C1 segment of cervical spinal cord (tissue), 14 donors: Measurements from ENCODE around the gene EHMT1.

Experiments
- DNase-seq, 14 donors: peaks; one replicate each; lab custom pipeline; 2025; lab: John Stamatoyannopoulos, UW

EHMT1 gene

DNA sequence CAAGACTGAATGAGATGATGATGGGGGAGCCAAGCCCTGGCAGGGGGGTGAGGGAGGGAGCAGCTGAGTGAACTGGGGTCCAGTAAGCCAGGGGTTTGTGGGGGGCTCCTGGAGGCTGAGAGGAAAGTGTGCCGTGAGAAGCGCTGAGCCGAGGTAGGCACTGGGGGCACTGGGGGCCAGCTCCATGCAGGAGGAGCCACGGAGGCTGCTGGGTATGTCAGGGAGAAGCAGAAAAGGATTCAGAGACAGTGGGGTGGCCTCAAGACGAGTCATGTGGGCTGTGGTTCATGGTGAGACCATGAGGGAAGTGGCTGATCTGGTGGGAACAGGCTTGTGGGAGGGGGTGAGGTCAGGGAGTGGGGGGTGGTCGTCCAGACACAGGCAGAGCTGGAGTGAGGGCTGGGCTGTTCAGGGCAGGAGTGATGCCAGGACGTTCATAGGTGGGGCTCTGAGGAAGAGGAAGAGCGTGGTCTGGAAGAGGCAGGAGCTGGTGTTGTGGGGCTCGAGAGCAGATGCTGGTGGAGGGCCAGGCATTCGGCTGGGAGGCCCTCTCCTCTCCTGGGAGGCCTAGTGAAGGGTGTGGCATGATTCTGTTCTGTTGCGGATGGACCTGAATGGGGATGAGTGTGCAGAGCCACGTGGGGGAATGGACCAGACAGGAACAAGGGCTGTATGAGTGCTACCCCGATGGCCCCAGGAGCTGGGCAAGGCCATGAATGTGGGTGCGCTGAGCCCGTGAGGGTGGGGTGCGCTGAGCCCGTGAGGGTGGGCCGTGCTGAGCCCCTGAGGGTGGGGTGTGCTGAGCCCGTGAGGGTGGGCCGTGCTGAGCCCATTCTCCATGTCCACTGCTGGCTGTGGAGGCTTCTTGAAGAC, 166.1 kb downstream of the EHMT1 start:
- no peak for DNase-seq

DNA sequence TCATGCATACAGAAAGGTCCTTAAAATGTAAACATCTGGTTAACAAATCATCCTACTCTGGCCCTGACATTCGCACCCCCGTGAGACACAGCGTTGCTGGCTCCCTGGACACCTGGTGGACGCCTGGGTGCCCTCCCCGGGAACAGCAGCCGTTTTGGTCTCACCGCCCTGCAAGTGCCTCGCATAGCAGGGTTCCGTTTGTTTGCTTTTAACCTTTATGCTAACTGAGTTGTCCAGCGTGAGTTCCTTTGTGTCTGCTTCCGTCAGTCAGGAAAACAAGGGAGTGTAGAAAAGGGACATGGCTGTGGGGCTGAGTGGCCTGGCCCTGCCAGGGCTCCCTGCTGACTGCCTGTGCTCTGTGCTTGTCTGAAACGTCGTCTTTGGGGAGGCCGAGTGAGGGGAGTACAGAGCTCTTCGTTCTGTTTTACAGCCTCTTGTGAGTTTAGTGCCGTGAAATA, 166.9 kb downstream of the EHMT1 start:
- peak in 3 of 14 donors; percentile 7 to 19 (median 8) for DNase-seq

DNA sequence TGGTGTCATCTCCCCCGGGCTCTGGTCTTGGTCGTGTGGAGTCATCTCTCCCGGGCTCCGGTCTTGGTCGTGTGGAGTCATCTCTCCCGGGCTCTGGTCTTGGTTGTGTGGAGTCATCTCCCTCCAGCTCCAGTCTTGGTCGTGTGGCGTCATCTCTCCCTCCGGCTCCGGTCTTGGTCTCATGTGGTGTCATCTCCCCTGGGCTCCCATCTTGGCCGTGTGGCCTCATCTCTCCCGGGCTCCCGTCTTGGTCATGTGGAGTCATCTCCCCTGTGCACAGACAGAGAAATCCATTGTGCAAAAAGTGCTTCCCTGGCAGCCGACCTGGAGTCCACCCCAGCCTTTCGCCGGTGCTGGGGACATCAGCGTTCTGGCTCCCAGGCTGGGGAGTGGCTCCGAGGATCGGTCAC, 167.7 kb downstream of the EHMT1 start:
- peak in 2 of 14 donors; percentile 11 to 41 for DNase-seq

DNA sequence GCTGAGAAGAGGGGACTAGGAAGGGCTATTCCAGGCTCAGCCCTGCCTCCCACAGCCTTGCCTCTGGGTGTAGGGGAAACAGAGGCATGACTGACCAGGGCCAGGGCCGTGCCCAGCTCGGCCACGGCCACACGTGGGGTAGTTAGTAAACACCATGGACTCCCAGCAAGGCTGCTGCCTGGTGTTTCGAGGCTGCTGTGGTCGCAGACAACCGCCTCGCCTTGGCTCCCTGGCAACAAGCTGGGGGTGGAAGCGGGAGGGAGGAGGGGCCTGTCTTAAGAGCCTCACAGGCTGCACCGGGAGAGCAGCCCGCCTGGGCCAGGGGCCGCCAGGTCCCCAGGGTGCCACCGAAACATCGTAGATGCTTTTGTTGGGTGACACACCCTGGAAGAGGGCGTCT, 168.6 kb downstream of the EHMT1 start:
- DNase-seq = no peak

DNA sequence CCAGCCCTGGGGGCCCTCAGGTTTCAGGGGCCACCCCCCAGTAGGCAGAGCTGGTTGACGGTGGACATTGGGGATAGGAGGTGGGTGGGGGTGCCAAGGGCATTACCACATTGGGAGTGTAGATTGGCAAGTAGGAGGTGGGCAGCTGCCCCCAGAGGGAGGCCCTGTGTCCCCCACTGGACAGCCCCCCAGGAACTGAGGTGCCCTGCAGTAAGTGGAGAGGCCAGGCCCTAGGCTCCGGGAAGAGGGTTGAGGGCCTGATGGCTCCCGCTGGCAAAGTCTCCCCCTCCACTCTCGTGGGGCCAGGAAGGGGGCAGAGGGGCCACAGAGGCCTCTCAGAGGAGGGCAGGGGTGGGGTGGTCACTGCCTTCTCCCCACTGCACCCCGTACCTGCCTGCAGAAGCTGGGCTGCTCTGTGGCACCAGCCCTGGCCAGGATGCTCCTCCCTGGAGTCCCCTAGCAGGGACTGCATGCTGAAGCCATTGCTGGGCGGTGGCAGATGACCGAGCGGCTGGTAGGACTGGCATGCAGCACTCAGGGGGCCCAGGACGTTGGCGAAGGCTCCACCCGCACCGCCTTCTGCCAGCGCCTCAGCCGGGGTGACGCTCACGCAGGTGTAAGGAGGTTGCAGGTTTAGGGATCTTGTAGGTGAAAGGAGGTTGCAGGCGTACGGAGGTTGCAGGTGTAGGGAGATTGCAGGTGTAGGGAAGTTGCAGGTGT, 169.1 kb downstream of the EHMT1 start:
- no peak for DNase-seq

DNA sequence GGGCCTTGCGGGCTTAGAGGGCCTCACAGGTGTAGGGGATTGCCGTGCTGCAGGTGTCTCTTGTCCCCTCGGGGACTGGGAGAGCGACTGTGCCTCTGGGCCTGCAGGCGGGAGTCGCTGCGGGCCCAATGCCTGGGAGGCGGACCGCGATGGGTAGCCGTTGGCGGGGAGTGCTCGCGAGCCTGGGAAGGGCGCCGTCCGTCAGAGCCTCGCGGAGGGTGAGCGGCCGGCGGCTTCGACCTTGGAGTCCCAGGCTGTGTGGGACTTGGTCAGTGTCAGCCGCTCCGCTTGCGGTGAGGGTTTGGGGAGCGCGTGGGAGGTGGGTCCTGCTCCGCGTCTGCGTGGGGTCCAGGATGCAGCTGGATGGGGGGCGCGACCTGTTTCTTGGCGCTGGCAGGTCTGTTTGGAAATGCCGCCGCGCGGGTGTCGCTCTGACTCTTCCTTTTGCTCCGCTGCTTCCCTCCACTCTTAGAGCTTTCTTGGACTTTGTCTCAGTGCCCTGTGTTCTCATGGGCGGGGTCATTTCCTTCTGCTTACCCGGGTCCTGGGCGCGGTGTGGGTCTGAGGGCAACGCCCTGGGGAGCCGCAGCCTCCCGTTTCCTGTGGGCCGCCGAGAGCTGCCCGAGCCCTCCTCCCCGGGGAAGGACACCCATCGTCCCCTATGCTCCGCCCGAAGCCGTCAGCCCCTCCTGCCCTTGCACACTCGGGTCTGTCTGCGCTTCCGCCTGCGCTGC, 169.9 kb downstream of the EHMT1 start:
- no peak for DNase-seq

DNA sequence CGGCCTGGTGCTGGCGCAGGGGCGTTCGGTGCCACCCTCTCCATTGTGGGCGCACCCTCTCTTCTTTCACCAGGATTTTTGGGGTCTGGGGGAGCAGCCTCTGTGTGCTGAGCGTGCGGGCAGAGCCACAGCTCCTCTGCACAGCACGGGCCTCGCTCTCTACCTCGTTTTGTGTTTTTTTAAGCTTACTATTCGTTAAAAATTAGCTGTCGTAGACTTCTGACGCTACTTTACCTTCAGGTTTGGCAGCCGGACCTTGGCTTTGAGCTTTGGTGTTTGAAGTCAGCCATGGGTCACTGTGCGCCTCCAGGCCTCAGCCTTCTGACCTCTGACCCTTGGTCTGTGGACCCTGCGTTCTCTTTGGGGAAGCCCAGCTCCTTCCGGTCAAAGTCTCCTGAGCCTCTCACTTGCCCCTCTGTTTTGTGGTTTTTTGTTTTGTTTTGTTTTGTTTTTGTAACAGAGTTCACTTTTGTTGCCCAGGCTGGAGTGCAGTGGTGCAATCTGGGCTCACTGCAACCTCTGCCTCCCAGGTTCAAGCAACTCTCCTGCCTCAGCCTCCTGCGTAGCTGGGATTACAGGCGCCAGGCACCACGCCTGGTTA, 170.6 kb downstream of the EHMT1 start:
- no peak for DNase-seq

DNA sequence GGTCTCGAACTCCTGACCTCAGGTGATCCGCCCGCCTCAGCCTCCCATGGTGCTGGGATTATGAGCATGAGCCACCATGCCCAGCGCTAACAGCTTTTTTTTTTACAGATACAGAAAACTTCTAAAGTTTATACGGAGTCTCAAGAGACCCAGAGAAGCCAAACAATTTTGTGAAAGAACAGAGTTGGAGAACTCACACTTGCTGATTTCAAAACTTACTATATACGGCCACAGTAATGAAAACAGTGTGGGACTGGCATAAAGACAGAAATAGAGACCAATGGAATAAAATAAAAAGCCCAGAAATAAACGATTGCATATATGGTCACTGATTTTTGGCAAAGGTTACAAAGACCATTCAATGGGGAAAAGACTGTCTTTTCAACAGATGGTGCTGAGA, 173.1 kb downstream of the EHMT1 start:
- no peak for DNase-seq

DNA sequence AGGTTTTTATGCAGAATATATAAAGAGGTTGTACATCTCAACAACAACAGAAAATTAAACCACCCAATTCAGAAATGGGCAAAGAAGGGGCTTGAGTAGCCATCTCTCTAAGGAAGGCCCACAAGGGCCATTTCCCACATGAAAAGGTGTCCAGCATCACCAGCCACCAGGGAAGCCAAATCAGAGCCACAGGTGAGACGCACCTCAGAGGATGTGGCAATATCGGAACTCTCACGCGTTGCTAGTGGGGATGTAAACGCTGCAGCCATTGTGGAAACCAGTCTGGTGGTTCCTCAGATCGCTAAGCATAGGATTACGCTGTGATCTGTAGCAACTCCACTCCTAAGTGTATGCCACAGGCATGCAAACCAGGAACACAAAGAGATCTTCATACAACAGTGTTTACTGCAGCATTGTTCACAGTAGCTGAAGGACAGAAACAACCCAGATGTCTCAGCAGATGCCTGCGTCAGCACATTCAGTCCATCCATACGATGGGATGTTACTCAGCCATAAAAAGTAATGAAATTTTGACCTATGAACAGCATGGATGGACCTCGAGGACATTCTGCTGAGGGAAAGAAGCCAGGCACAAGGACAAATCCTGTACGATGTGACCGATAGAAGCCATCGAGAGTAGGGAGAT, 174.5 kb downstream of the EHMT1 start:
- DNase-seq = peak in 3 of 14 donors; percentile 4 to 24 (median 19)

DNA sequence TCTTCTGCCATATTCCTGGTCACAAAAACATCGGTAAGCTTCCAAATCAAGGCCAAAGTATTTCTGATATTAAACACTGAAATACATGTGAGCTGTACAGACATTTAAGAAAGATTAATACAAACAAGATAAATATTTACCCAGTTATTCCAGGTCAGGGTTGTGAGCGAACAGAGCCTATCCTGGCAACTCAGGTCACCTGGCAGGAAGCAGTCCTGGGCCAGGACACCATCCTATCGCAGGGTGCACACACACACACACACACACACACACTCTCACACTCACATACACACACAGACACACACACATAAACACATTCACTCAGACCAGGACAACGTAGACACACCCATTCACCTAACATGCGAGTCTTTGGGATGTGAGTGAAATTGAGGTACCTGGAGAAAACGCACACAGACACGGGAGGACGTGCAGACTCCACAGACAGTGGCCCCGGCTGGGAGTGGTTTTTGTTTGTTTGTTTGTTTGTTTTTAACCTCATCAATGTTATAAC, 176.4 kb downstream of the EHMT1 start:
- no peak for DNase-seq

DNA sequence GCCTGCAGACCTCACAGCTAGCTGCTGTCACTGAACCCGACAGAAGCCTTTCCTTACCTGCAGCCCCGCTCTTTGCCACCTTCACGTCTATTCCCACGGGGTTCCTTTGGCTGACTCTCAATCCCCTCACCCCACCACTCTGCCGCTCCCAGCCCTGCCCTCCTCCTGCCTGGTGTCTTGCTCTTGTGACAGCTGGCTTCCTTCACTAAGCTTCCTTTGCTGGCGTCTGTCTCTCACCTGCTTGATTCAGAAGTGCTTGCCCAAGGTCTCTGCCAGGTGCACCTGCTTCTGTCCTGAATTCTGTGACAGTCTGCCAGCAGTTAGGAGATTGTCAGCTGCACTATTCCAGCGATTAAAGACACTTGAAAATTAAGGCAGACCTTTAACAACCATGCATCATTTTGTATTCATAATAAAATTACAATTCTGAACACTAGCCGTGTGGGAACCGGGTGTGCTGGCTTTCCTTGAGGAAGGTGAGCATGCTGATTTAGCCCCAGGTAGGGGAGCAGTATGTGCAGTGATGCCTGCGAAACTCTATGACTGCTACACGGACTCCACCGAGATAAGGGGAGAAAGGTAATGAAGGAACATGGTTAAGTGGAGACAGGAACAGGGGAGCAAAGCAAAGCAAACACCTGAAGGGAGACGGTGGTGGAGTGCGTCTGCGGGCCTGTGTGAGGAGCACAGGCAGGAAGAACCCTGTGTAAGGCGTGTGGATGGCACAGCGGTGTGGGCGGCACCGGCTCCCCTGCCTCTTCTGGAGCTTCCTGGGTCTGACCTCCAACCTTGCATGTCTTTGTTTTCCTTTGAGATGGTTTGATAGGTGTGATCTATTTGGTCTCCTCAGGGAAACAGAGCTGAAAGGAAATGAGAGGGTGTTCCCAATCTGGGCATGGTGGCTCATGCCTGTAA, 178.7 kb downstream of the EHMT1 start:
- DNase-seq = no peak

DNA sequence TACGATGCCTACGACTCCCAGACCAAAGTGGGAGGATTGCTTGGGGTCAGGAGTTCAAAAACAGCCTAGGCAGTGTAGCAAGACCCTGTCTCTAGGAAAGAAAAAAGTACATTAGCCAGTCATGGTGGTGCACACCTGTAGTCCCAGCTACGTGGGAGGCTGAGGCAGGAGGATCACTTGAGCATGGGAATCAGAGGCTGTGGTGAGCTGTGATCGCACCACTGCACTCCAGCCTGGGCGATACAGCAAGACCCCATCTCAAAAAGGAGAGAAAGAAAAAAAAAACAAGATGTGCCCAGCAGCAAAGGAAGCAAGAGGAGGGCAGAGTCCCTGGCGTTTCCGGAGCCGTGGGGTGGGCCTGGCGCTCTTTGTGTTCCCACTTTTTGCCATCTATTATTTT, 179.3 kb downstream of the EHMT1 start:
- no peak for DNase-seq

DNA sequence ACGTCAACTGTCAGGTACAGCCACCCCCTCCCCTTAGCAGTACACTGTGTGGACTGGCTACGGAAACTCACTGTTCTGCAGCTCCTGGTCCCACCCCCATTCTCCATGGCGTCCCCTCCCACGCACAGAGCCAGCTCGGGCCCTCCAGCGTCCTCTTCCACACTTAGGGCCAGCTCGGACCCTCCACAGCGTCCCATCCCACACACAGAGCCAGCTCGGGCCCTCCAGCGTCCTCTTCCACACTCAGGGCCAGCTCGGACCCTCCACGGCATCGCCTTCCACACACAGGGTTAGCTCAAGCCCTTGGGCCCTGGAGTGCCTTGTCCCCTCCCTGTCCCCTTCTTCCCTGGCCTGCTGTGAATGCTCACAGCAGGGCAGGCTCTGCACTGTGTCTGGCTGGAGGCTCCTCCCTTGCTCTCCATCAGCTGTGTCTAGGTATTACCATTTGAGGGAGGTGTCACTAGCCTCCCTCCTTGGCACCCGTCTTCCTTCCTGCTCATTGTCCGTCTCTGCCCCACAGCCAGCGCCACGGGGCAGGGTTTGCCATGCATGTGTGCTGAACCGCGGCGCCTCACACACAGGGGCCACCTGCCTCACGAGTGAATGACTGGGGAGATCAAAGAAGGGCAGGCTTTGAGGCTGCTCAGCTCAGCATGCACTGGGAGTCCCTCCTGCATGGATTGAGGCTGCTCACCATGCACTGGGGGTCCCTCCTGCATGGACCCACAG, 180.3 kb downstream of the EHMT1 start:
- no peak for DNase-seq

DNA sequence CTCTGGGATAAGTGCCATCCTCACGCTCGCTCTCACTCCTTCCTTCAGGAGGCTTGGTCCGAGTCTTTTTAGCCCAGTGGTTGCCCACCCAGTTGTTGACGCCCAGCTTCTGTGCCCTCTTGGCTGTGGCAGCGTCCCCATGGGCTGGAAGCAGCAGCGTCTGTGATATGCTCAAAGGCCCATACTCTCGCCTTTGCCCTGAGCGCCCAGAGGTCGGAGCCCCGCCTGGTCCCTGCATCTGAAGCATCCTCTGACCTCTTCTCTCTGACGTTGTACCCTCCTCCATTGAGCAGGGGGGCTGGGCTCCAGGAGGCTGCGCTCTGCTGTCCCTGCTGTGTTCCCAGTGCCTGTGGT, 180.8 kb downstream of the EHMT1 start:
- DNase-seq = no peak

DNA sequence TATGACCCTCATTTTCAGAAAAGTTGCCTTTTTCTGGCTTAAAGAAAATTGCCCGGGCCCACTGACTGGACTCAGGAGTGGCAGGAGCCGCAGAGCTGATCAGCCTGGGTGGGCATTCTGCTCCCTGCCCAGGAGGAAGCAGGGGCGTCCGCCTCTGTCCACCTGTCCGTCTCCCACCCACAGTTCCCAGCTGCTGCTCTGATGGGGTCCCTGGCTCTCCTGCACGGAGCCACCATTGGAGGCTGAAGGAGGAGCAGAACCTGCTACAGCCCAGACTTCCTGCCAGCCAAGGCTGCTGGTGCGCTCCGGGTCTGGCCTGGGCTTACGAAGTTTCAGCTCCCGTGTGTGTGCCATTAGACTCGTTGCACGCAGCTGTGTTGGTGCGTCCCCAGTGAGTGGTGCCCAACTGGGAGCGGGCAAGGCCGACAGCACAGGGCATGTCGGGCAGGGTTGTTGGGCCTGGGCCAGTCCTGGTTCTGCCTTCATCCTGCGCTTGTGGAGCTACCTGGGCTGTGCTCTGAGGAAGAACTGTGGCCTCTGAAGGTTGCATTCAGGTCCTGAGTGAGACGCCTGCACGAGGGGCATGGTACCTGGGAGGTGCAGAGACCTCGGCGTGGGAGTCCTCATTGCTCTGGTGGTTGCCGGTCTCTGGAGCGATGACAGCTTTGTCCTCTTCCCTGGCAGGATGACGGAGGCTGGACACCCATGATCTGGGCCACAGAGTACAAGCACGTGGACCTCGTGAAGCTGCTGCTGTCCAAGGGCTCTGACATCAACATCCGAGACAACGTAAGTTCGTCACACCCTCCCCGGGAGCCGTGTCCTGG, 181.6 kb downstream of the EHMT1 start:
- DNase-seq = no peak

DNA sequence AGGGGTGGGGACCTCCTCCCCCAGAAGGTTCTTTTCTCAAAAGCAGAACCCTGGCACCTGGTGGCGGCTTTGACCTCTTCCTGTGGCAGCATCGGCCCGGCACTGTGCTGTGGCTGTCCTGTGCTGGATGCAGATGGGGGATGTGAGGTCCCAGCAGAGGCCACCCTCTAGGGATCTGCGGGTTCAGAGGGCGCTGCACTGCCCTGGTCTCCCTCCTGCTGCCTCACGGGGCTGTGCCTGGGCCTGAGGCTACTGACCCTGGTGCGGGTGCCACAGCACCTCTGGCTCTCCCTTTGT, 182.2 kb downstream of the EHMT1 start:
- DNase-seq = no peak

DNA sequence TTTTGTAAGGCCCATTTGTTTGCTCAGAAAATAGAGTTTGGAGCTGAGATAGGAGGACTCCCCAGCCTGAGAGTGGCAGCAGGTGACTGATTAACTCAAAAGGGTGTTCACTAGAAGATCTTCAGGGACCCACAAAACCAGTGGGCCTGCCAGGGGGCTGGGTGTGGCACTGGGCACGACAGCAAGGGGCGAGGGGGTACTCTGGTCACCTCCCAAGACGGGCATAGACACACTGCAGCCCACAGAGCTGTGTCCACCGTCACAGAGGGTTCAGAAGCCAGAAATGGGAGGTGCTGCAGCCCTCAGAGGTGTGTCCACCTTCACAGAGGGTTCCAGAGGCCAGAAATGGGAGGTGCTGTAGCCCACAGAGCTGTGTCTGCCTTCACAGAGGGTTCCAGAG, 183.2 kb downstream of the EHMT1 start:
- no peak for DNase-seq

DNA sequence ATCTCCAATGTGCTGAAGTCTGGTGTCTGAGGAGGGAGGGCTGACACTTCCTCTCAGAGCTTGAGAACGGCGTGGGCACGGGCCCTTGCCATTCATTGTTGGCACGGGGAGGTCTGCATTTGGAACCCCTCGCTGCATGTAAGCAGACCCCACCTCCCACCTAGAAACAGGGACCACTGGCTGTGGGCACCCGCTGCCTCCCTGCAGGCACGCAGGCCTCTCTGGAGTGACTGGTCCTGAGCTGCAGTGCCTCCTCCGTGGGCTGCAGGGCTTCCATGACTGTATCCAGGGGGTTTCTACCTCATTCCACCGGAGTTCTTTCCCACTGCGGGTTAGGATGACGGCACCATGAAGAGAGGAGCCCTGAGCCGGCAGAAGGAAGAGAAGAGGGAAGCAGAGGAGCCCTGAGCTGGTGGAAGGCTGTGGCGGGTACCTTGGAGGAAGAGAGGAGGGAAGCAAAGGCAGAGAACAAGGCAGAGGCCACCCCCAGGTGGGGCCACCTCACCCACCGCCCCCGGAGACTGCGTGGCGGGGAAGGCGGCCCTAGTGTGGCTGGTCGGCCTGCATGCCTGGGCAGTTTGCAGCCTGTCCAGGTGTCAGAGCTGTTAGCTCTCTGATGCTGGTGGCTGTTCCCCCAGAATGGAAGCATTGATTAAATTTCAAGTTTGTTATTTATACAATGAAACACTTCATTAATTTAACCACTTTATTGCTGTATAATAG, 183.9 kb downstream of the EHMT1 start:
- no peak for DNase-seq
